Panc1 (cell line): ENCODE results near the gene PPP1R15B.

Source experiments
- POLR2AphosphoS5 ChIP-seq: IDR thresholded peaks from 2 replicates; pipeline ENCODE4 v1.6.1; 2012; ENCODE audit warnings: mild to moderate bottlenecking, low read depth, low read length, moderate library complexity
- REST ChIP-seq, 2 experiments: IDR thresholded peaks; 2 replicates each; pipeline ENCODE4 v1.6.1; 2011 to 2012; ENCODE audit warnings: low read depth in 2 of 2, control low read depth in 1 of 2, low read length in 1 of 2, mild to moderate bottlenecking in 1 of 2, moderate library complexity in 1 of 2; ENCODE audit not compliant: insufficient read depth in 1 of 2
- SIN3A ChIP-seq: IDR thresholded peaks from 2 replicates; pipeline ENCODE4 v1.6.1; 2012; ENCODE audit warnings: low read depth, mild to moderate bottlenecking, low read length, moderate library complexity, borderline replicate concordance; ENCODE audit not compliant: insufficient read depth
- TCF7L2 ChIP-seq: IDR thresholded peaks from 2 replicates; pipeline ENCODE4 v1.6.1; 2011; ENCODE audit warnings: mild to moderate bottlenecking, low read depth, low read length, inconsistent platforms
- TF ChIP-seq, protein P1 (sequence below): fragments of 450-650 bp; IDR thresholded peaks from 2 replicates; pipeline ENCODE4 v1.5.1; 2017; ENCODE audit warnings: mild to moderate bottlenecking

GRCh38 chr1:204426035-204426436 is 14.4 kb upstream of the PPP1R15B start:
- TF ChIP-seq, protein P1, sequence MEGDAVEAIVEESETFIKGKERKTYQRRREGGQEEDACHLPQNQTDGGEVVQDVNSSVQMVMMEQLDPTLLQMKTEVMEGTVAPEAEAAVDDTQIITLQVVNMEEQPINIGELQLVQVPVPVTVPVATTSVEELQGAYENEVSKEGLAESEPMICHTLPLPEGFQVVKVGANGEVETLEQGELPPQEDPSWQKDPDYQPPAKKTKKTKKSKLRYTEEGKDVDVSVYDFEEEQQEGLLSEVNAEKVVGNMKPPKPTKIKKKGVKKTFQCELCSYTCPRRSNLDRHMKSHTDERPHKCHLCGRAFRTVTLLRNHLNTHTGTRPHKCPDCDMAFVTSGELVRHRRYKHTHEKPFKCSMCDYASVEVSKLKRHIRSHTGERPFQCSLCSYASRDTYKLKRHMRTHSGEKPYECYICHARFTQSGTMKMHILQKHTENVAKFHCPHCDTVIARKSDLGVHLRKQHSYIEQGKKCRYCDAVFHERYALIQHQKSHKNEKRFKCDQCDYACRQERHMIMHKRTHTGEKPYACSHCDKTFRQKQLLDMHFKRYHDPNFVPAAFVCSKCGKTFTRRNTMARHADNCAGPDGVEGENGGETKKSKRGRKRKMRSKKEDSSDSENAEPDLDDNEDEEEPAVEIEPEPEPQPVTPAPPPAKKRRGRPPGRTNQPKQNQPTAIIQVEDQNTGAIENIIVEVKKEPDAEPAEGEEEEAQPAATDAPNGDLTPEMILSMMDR, result no peak
- TF ChIP-seq TCF7L2, result no peak
- TF ChIP-seq POLR2AphosphoS5, result no peak
- TF ChIP-seq SIN3A, result no peak
- TF ChIP-seq REST (IDR thresholded peaks at IDR 0.05; ENCODE audit: insufficient read depth in 1 of 2, low read depth in 2 of 2, low read length in 1 of 2), result no peak
